Measurements from ENCODE around the gene HOXC13.

DNA sequence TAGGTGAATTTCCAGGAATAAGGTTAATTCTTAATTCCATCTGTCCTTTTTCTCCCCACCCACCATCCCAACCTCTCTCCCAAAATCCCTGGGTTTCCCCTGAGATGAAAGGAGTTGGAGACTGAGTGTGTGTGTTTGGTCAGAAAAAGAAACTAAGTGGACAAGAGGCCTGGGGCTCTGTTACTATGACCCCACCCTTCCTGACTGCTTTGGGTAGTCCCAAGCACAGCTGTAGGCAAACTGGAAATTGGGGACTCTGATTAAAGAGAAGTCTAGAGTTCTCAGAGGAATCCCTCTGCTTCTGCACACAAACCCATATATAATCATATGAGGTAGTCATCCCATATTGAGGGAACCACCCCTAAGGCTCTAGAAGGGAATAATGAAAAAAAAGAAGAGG is 9.1 kb downstream of the HOXC13 start:
- TF ChIP-seq, protein P1, sequence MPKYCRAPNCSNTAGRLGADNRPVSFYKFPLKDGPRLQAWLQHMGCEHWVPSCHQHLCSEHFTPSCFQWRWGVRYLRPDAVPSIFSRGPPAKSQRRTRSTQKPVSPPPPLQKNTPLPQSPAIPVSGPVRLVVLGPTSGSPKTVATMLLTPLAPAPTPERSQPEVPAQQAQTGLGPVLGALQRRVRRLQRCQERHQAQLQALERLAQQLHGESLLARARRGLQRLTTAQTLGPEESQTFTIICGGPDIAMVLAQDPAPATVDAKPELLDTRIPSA (CRISPR knock-in tag; IDR thresholded peaks at IDR 0.05; ENCODE audit: borderline replicate concordance) = no peak
- TF ChIP-seq KMT2B (CRISPR knock-in tag; IDR thresholded peaks at IDR 0.05) = no peak
- TF ChIP-seq, protein P2, sequence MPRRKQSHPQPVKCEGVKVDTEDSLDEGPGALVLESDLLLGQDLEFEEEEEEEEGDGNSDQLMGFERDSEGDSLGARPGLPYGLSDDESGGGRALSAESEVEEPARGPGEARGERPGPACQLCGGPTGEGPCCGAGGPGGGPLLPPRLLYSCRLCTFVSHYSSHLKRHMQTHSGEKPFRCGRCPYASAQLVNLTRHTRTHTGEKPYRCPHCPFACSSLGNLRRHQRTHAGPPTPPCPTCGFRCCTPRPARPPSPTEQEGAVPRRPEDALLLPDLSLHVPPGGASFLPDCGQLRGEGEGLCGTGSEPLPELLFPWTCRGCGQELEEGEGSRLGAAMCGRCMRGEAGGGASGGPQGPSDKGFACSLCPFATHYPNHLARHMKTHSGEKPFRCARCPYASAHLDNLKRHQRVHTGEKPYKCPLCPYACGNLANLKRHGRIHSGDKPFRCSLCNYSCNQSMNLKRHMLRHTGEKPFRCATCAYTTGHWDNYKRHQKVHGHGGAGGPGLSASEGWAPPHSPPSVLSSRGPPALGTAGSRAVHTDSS (CRISPR knock-in tag; conservative IDR thresholded peaks at IDR 0.05) = no peak
- TF ChIP-seq, protein P3, sequence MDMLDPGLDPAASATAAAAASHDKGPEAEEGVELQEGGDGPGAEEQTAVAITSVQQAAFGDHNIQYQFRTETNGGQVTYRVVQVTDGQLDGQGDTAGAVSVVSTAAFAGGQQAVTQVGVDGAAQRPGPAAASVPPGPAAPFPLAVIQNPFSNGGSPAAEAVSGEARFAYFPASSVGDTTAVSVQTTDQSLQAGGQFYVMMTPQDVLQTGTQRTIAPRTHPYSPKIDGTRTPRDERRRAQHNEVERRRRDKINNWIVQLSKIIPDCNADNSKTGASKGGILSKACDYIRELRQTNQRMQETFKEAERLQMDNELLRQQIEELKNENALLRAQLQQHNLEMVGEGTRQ (IDR thresholded peaks at IDR 0.05; ENCODE audit: low read depth, low read length) = no peak
- TF ChIP-seq, protein P3 (CRISPR knock-in tag; IDR thresholded peaks at IDR 0.05; ENCODE audit: borderline replicate concordance) = no peak

Measured in HepG2 (cell line).